GM12878 (cell line): ENCODE data around the gene ARHGEF10L. TPM values are rescaled to one million over a fixed set of nuclear protein-coding genes. Genes with fewer than 3 reads are reported as not detected.

Experiments used
- ATAC-seq: fragments of 200-7000 bp; cut with Tn5 transposase; 3 replicates; pipeline ENCODE4 v1.9.1; 2020; ENCODE audit warnings: mild to moderate bottlenecking, moderate library complexity
- BruUV-seq: library from RNA; stranded (reverse); fragments of 400-500 nt; replicated peaks from 2 replicates; lab custom pipeline; 2021; lab: Mats Ljungman, UMichigan
- CTCF ChIA-PET: fragments of 300-600 bp; sonication (Branson Sonifier 250); formaldehyde crosslinking; extraction: SDS; loops from one replicate; lab custom pipeline; 2021; ENCODE audit warnings: inconsistent platforms; lab: Yijun Ruan, JAX
- POLR2A ChIA-PET: fragments of 350-600 bp; formaldehyde crosslinking; extraction: SDS; loops from one replicate; lab custom pipeline; 2021; ENCODE audit warnings: inconsistent platforms; lab: Charles Lee
- RAD21 ChIA-PET: fragments of 300-600 bp; sonication (Branson Sonifier 250); formaldehyde crosslinking; loops from one replicate; lab custom pipeline; 2023; ENCODE audit warnings: antibody characterized with exemption; ENCODE audit not compliant: unreplicated experiment; lab: Charles Lee
- SMC1A ChIA-PET: fragments of 300-600 bp; sonication (Branson Sonifier 250); formaldehyde crosslinking; loops from one replicate; lab custom pipeline; 2023; ENCODE audit not compliant: unreplicated experiment, uncharacterized antibody; lab: Charles Lee
- DNase-seq: peaks from one replicate; pipeline ENCODE4 v3.0.0-alpha.2; 2011; ENCODE audit warnings: low read depth, low spot score
- FAIRE-seq: peaks from 3 replicates; lab custom pipeline; 2011; peaks lifted over from hg19 to GRCh38; lab: Jason Lieb, UNC
- H2AFZ ChIP-seq: 2 replicates; pipeline ENCODE4 v1.6.0; 2011; ENCODE audit warnings: low read depth, low read length, control low read depth; ENCODE audit not compliant: control insufficient read depth
- H3K27ac ChIP-seq: 2 replicates; pipeline ENCODE4 v1.5.1; 2011; ENCODE audit warnings: control low read depth; ENCODE audit not compliant: control insufficient read depth, insufficient read depth
- H3K27me3 ChIP-seq, 2 experiments: replicated peaks in 1 of 2; 2 replicates each; pipeline versions ENCODE4 v1.6.0 to v1.6.1; 2011; ENCODE audit warnings: low read length in 1 of 2; ENCODE audit not compliant: control insufficient read depth in 2 of 2, insufficient read depth in 2 of 2
- H3K36me3 ChIP-seq, 2 experiments: 2 replicates each; pipeline ENCODE4 v1.5.1; 2011; ENCODE audit warnings: low read length in 1 of 2; ENCODE audit not compliant: control insufficient read depth in 2 of 2, insufficient read depth in 2 of 2
- H3K4me1 ChIP-seq: 2 replicates; pipeline ENCODE4 v1.6.1; 2011; ENCODE audit warnings: mild to moderate bottlenecking, low read length, moderate library complexity, mixed read lengths; ENCODE audit not compliant: control insufficient read depth, insufficient read depth
- H3K4me2 ChIP-seq: 2 replicates; pipeline ENCODE4 v1.6.0; 2011; ENCODE audit warnings: control low read depth; ENCODE audit not compliant: control insufficient read depth, insufficient read depth
- H3K4me3 ChIP-seq: fragments of 200-600 bp; sonication (generic); 2 replicates; pipeline ENCODE4 v1.5.1; 2016
- H3K79me2 ChIP-seq: 2 replicates; pipeline ENCODE4 v1.6.0; 2011; ENCODE audit warnings: low read length; ENCODE audit not compliant: control insufficient read depth, insufficient read depth
- H3K9ac ChIP-seq: 2 replicates; pipeline ENCODE4 v1.8.0; 2011; ENCODE audit warnings: low read length, control low read depth, mixed read lengths; ENCODE audit not compliant: control insufficient read depth, insufficient read depth
- H3K9me3 ChIP-seq: replicated peaks from 3 replicates; pipeline ENCODE4 v1.5.1; 2011; ENCODE audit warnings: mild to moderate bottlenecking, low read length; ENCODE audit not compliant: control insufficient read depth, insufficient read depth
- H4K20me1 ChIP-seq: 2 replicates; pipeline ENCODE4 v1.6.0; 2011; ENCODE audit not compliant: control insufficient read depth, insufficient read depth
- CEBPB ChIP-seq, 2 experiments: fragments of 150-350 bp in 1 of 2; IDR thresholded peaks; 2 replicates each; pipeline ENCODE4 v1.6.1; 2012 to 2014; ENCODE audit warnings: low read depth in 2 of 2, low read length in 2 of 2, borderline replicate concordance in 1 of 2, inconsistent platforms in 1 of 2
- CREM ChIP-seq: IDR thresholded peaks from 2 replicates; pipeline ENCODE4 v1.6.1; 2014; ENCODE audit warnings: antibody characterized with exemption, low read depth
- FOS ChIP-seq: IDR thresholded peaks from 3 replicates; pipeline ENCODE4 v1.6.1; 2011; ENCODE audit warnings: borderline replicate concordance; ENCODE audit not compliant: insufficient read length; ENCODE audit errors: extremely low read depth
- NFYB ChIP-seq: IDR thresholded peaks from 2 replicates; pipeline ENCODE4 v1.6.1; 2011; ENCODE audit warnings: low read depth, mild to moderate bottlenecking, low read length, improper control_type of control experiment, moderate library complexity; ENCODE audit not compliant: insufficient read depth
- NRF1 ChIP-seq: conservative IDR thresholded peaks from 2 replicates; pipeline ENCODE4 v1.6.1; 2011; ENCODE audit warnings: mild to moderate bottlenecking, low read depth, low read length, improper control_type of control experiment
- RELA ChIP-seq: fragments of 450-650 bp; IDR thresholded peaks from 2 replicates; pipeline ENCODE4 v1.8.0; 2014; ENCODE audit warnings: borderline replicate concordance; ENCODE audit not compliant: partially characterized antibody
- SMAD1 ChIP-seq: fragments of 450-650 bp; IDR thresholded peaks from 2 replicates; pipeline ENCODE4 v1.6.1; 2018; ENCODE audit warnings: mild to moderate bottlenecking, low read depth; ENCODE audit not compliant: partially characterized antibody
- TCF12 ChIP-seq: IDR thresholded peaks from 2 replicates; pipeline ENCODE4 v1.6.1; 2011; ENCODE audit warnings: low read depth, mild to moderate bottlenecking, low read length
- WGBS: methylation state at CpG from one replicate; pipeline ENCODE4 v1.1.6; 2016; ENCODE audit warnings: low lambda C conversion rate; ENCODE audit not compliant: insufficient replicate concordance, insufficient coverage; ENCODE audit errors: missing lambda C conversion rate; 5-methylcytosine and 5-hydroxymethylcytosine counted together
- in situ Hi-C: fragments of 300-500 bp; cut with MboI; formaldehyde crosslinking; loops from 9 replicates; pipeline ENCODE4 v1.14.3; 2018; ENCODE audit warnings: mixed read lengths
- intact Hi-C: fragments of 100-400 bp; cut with micrococcal nuclease; formaldehyde crosslinking; loops from one replicate; pipeline ENCODE4 v1.14.2; 2022; ENCODE audit not compliant: unreplicated experiment
- polyA plus RNA-seq, 11 experiments: library from polyadenylated mRNA; depleted of rRNA in 4 of 11; unstranded in 6 of 11; stranded (reverse) in 5 of 11; fragments of >200 nt; fragmentation: Nextera tagmentation in 4 of 11; fragmentation: Illumina TruSeq in 1 of 11; extraction: Ambion mirVana in 4 of 11; extraction: Trizol in 1 of 11; gene quantifications; 1 replicate in 1 of 11; 2 replicates in 10 of 11; pipeline versions ENCODE4 v1.2.1 to v1.2.3, GENCODE V29; 2011 to 2016; ENCODE audit warnings: inconsistent platforms in 2 of 11, missing spikeins in 2 of 11, low read depth in 1 of 11
- total RNA-seq, 4 experiments: library from RNA; depleted of rRNA in 3 of 4; stranded (reverse); fragments of >200 nt in 3 of 4; fragmentation: Illumina TruSeq in 1 of 4; extraction: Trizol in 1 of 4; gene quantifications; 2 replicates each; pipeline versions ENCODE4 v1.2.1 to v1.2.3, GENCODE V29; 2013 to 2021
- TF ChIP-seq, protein P1 (sequence below): fragments of 150-350 bp; IDR thresholded peaks from 2 replicates; pipeline ENCODE4 v1.6.1; 2016; ENCODE audit warnings: low read depth, low read length
- TF ChIP-seq, protein P2 (sequence below): fragments of 450-650 bp; IDR thresholded peaks from 2 replicates; pipeline ENCODE4 v1.6.1; 2018; ENCODE audit warnings: mild to moderate bottlenecking, low read depth, moderate library complexity; ENCODE audit not compliant: partially characterized antibody
- TF ChIP-seq, protein P3 (sequence below): fragments of 450-650 bp; conservative IDR thresholded peaks from 2 replicates; pipeline ENCODE4 v1.6.1; 2017; ENCODE audit warnings: mild to moderate bottlenecking, moderate library complexity

ARHGEF10L gene
- total and polyA plus RNA-seq, 10 of the 15 experiments (the other 5 are each of a cell fraction or from before 2014, with no cell fraction given): 0.05 to 0.94 (median 0.28) TPM; not detected in 2

DNA sequence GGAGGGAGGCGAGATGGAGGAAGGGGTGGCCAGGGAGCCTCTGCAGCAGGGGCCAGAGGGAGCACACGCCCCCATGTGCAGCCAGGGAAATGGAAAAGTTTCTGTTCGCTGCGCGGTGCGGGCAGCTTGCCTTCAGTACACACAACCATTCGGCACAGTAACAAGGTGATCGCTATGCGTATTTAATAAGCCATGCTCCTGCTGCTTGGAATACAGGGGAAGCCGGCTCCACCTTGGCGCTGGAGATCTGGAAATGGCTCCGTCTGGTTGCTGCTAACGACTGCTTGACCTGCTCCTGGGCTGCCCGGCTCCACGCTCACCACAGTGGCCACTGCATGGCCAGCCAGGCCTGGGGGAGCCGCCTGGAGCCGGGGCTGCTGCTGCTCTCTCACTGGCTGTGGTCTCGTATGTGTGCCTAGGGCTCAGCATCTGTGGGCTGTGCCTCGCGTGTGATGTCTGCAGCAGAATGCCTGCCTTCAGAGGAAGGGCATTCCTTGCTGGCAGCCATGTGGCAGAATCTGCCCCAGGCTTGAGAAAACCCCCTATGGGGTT, 129.2 kb downstream of the ARHGEF10L start (continued):
- TF ChIP-seq FOS: no peak
- TF ChIP-seq, all 136 proteins: peak for 0

DNA sequence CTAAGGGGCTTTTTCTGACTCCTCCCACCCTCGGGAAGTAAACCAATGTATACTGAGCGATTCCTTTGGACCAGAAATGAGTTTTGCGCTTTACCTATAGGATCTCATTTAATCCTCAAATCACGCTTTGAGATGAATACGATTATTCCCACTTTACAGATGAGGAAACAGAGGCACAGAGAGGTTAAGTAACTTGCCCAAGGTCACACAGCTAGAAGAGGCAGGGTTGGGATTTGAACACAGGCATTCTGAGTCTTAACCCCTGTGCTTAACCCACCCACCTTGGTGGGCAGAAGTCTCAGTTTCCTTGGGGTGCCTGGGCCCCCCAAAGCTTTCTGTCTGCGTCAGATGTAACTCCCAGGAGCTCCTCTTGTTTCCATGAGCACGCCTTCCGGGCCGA, 129.8 kb downstream of the ARHGEF10L start:
- BruUV-seq: no TSS peak
- ChIA-PET POLR2A (no interaction called here), SMC1A (no interaction called here), RAD21 (no interaction called here), CTCF (interaction anchor here (1.6 kb wide), 1 partner anchor 8 kb away, joined by 6 read pairs; no protein-coding TSS in a partner anchor)
- Histone ChIP-seq H3K4me3 (no peak overlapping the region), H2AFZ (no peak overlapping the region), H3K79me2 (no peaks in the 10 kb centered on the region), H3K27me3 (no peaks in the 10 kb centered on the region), H3K9ac (no peak overlapping the region), H3K9me3 (no peaks in the 10 kb centered on the region), H3K4me1 (no peaks in the 10 kb centered on the region), H4K20me1 (no peaks in the 10 kb centered on the region), H3K27ac (no peak overlapping the region), H3K36me3 (no peaks in the 10 kb centered on the region), H3K4me2 (no peak overlapping the region)
- DNase-seq (no peak), FAIRE-seq (no peak), ATAC-seq (no peak)
- in situ Hi-C loops: loop anchor here (10.0 kb wide), 1 partner anchor 425 kb away; no protein-coding TSS in a partner anchor
- intact Hi-C loops: loop anchor here (10.0 kb wide), 1 partner anchor 915 kb away; no protein-coding TSS in a partner anchor
- 28% methylated on average over 9 of the region's 9 CpGs for WGBS
- no peak for TF ChIP-seq NFYB
- no peak for TF ChIP-seq CEBPB (IDR thresholded peaks at IDR 0.05; ENCODE audit: borderline replicate concordance in 1 of 2, low read depth in 2 of 2, low read length in 2 of 2)
- TF ChIP-seq, protein P1, sequence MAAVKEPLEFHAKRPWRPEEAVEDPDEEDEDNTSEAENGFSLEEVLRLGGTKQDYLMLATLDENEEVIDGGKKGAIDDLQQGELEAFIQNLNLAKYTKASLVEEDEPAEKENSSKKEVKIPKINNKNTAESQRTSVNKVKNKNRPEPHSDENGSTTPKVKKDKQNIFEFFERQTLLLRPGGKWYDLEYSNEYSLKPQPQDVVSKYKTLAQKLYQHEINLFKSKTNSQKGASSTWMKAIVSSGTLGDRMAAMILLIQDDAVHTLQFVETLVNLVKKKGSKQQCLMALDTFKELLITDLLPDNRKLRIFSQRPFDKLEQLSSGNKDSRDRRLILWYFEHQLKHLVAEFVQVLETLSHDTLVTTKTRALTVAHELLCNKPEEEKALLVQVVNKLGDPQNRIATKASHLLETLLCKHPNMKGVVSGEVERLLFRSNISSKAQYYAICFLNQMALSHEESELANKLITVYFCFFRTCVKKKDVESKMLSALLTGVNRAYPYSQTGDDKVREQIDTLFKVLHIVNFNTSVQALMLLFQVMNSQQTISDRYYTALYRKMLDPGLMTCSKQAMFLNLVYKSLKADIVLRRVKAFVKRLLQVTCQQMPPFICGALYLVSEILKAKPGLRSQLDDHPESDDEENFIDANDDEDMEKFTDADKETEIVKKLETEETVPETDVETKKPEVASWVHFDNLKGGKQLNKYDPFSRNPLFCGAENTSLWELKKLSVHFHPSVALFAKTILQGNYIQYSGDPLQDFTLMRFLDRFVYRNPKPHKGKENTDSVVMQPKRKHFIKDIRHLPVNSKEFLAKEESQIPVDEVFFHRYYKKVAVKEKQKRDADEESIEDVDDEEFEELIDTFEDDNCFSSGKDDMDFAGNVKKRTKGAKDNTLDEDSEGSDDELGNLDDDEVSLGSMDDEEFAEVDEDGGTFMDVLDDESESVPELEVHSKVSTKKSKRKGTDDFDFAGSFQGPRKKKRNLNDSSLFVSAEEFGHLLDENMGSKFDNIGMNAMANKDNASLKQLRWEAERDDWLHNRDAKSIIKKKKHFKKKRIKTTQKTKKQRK: no peak
- TF ChIP-seq SMAD1: no peak
- TF ChIP-seq, protein P2, sequence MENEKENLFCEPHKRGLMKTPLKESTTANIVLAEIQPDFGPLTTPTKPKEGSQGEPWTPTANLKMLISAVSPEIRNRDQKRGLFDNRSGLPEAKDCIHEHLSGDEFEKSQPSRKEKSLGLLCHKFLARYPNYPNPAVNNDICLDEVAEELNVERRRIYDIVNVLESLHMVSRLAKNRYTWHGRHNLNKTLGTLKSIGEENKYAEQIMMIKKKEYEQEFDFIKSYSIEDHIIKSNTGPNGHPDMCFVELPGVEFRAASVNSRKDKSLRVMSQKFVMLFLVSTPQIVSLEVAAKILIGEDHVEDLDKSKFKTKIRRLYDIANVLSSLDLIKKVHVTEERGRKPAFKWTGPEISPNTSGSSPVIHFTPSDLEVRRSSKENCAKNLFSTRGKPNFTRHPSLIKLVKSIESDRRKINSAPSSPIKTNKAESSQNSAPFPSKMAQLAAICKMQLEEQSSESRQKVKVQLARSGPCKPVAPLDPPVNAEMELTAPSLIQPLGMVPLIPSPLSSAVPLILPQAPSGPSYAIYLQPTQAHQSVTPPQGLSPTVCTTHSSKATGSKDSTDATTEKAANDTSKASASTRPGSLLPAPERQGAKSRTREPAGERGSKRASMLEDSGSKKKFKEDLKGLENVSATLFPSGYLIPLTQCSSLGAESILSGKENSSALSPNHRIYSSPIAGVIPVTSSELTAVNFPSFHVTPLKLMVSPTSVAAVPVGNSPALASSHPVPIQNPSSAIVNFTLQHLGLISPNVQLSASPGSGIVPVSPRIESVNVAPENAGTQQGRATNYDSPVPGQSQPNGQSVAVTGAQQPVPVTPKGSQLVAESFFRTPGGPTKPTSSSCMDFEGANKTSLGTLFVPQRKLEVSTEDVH: no peak
- TF ChIP-seq, protein P3, sequence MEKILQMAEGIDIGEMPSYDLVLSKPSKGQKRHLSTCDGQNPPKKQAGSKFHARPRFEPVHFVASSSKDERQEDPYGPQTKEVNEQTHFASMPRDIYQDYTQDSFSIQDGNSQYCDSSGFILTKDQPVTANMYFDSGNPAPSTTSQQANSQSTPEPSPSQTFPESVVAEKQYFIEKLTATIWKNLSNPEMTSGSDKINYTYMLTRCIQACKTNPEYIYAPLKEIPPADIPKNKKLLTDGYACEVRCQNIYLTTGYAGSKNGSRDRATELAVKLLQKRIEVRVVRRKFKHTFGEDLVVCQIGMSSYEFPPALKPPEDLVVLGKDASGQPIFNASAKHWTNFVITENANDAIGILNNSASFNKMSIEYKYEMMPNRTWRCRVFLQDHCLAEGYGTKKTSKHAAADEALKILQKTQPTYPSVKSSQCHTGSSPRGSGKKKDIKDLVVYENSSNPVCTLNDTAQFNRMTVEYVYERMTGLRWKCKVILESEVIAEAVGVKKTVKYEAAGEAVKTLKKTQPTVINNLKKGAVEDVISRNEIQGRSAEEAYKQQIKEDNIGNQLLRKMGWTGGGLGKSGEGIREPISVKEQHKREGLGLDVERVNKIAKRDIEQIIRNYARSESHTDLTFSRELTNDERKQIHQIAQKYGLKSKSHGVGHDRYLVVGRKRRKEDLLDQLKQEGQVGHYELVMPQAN: no peak
- no peak for TF ChIP-seq FOS
- TF ChIP-seq CREM: no peak
- TF ChIP-seq NRF1: no peak
- TF ChIP-seq RELA: no peak
- TF ChIP-seq TCF12: no peak
